Activated T-cell treated with anti-CD3 and anti-CD28 coated beads, Interleukin-2, amount 50 U/mL, for 1 hour (primary cell): ENCODE results near the gene TMEM178B.
"Not testable (repeated sequence)": the region's sequence is repeated elsewhere in the genome, so short reads cannot be mapped to it uniquely, and the experiment has no call there.

Source experiments
- DNase-seq: peaks from one replicate; pipeline ENCODE4 v3.0.0-alpha.2; 2020

The TMEM178B gene

DNA sequence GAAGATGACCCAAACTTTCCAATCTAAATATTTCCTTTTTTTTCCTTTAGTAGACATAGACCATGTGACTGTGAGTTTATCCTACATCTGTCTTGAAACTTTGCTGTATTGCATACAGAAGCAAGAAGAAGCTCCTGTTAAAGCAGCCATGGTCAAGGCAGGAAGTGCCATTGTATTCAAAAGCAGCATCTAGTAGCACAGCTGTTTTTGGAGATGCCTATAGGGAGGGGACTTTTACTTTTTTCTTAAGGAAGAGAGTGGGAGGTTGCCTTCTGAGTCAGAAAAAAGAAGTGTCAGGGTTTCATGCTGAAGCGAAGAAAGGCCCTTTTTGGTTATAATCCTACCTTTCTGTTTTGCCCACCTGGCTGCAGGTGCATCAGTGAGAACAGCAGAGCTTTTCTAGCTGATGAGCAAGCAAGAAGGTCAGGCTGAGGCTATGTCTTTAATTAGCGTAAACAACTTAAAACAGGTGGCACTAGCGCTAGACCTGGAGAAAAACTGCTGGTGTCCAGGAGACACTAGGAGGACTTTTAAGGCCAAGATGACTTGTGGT is 243.2 kb downstream of the TMEM178B start:
- no peak for DNase-seq

- no peak for DNase-seq
These were observed 246.4 kb downstream of the TMEM178B start for GRCh38 chr7:141320287-141320686.

DNA sequence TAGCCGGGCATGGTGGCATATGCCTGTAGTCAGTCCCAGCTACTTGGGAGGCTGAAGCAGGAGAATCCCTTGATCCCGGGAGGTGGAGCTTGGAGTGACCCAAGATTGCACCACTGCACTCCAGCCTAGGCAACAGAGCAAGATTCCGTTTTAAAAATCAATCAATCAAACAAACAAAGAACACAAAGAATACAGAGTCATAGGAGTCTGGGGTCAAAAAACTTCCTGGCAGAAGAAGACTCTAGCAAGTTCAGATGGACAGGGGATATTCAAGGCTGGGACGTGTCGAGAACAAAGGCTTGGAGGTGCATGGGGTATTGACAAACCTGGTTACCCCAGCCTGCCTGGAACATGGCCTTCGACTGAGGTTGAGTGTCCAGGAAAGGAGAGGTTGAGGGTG is 248.5 kb downstream of the TMEM178B start:
- no peak for DNase-seq

DNA sequence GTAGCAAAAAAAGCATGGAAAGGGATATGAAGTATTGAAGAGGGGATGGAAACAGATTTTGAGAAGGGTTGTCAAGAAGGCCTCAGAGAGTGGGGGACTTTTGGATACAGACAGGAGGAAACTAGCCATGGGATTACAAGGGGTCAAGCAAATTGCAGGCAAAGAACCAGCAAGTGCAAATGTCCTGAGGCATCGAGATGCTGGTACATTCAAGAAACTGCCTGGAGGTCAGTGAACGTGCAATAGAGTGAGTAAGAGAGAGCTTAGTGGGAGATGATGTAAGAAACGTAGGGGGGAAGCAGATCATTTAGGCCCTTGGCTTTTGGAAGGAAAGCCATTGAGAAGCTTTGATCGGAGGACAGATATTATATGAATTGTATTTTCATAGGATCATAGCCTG is 250.0 kb downstream of the TMEM178B start:
- DNase-seq = no peak

- no peak for DNase-seq
These were observed 251.0 kb downstream of the TMEM178B start for GRCh38 chr7:141324870-141325269.

GRCh38 chr7:141325275-141325674 is 251.4 kb downstream of the TMEM178B start:
- DNase-seq = no peak

DNA sequence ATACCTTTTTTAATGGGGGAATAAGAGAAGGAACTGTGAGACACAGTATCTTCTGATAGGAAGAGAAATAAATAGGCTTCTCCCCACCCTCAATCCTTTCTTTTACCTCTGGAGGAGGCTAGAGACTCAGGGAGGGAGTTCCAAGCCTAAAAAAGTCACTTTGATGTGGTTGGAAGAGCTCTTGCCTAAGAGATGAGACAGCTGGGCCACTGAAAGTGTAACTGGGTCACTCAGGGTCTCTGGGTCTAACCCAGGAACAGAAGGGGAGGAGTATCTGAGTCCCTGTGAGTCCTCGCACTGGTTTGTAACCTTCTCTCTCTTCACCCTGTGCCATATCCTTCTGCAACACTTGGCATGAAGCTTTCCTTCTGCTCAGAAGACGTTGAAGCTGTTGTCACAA is 254.4 kb downstream of the TMEM178B start:
- no peak for DNase-seq

GRCh38 chr7:141330285-141330684 is 256.4 kb downstream of the TMEM178B start:
- not testable (repeated sequence) for DNase-seq

GRCh38 chr7:141333459-141333858 is 259.6 kb downstream of the TMEM178B start:
- DNase-seq = no peak

DNA sequence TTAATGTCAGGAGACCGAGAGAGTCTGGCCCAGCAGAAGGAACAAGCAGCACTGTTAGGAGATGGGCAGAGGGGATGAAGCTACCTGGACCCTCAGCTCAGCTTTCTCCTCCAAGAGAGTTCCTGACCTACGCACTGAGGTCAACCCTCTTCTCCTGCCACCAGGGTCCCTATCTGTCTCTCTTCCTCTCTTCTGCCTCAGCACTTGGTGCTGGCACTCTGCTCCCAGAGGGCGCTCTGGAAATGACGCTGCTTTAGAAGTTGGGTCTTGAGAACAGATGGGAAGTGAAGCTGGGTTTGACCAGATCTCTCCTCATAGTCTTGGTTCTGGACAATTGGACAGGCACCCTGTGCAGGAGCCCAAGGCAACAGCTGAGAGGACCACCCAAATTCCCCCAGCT is 261.3 kb downstream of the TMEM178B start:
- DNase-seq = no peak

- DNase-seq = no peak
These were observed 265.7 kb downstream of the TMEM178B start for GRCh38 chr7:141339603-141340002.

DNA sequence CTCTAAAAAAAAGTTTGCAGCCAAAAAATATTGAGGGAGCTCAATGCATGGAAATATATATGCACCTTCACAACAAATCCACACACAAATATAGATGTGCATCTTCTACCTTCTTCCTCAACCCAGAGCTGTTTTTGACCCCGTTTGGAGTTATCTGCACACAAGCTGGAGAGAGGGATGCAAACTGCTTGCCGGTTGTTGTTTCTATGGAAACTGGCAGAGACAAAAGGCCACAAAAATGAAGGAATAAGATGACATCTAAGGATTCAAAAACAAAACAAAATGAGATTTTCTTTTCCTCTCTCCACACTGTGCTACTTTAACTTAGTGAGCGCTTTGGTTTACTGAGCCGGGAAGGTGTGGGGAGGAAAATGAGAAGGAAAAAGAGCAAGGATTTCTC is 267.1 kb downstream of the TMEM178B start:
- DNase-seq = no peak

DNA sequence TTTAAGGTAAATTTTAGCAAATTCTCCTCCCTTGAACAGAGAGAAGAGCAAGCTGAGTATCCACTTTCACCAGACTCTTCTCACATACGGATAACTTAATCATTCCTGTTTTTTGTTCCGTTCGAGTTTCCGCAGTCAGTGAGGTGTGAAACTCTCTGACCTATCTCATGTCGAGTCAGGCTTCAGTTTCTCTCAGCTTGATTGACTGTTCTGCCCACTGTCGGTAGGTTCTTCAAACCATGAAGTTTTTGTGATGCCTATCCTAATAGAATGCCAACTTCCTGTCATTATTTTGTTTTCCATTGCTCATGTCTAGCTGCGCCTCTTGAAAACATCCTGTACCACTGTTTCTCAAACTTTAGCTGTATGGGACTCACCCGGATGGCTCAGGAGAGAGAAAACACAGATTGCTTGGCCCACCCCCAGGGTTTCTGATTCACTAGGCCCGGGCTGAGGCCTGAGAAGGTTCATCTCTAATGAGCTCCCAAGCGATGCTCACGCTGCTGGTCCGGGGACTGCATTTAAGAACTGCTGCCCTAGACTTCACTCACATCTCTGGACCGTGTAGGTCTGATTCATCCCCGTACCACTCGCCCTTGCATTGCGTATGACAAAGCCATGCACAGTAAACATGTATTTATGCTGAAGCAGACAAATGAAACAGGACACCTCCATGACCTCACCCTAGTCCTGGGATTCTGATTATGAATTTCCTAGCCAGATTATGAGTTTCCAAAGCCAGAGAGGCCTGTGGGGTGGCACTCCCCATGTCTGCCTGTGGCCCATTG is 269.0 kb downstream of the TMEM178B start:
- no peak for DNase-seq

GRCh38 chr7:141344153-141344935 is 270.5 kb downstream of the TMEM178B start:
- DNase-seq = no peak

- DNase-seq = no peak
These were observed 274.9 kb downstream of the TMEM178B start for GRCh38 chr7:141348728-141349127.

DNA sequence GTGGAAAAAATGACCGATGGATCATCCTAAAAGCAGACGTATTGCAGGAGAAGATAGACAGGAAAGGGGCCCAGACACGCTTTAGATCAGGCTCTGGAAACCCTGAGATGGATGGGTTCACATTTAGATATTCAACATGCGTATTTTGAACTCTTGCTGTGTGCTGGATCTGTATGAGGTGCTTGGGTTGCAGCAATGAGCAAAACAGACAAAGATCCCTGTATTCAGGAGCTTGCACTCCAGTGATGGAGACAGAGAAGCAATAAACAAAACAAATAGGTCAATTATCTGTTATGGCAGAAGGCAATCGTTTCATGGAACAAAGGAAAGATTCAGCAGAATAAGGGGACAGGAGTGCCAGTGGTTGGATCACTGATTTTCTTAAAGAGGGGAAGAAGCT is 275.5 kb downstream of the TMEM178B start:
- DNase-seq = no peak

- DNase-seq = no peak
These were observed 275.9 kb downstream of the TMEM178B start for GRCh38 chr7:141349804-141350203.

DNA sequence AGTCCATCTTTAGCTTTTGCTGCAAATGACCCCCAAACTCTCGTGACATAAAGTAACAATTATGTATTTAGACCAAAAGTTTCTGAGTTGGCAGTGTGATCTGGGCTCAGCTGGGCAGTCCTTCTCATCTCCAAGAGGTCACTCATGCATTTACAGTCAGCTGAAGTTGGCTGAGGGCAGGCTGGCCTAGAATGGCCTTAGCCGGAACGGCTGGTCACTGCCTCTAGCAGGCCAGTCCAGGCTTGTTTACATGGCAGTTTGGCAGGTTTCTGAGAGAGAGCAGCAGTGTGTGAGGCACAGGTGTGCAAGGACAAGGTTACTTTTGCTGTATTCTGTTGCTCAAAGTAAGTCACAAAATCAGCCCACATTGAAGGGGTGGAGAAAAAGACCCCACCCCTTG is 277.3 kb downstream of the TMEM178B start:
- no peak for DNase-seq

DNA sequence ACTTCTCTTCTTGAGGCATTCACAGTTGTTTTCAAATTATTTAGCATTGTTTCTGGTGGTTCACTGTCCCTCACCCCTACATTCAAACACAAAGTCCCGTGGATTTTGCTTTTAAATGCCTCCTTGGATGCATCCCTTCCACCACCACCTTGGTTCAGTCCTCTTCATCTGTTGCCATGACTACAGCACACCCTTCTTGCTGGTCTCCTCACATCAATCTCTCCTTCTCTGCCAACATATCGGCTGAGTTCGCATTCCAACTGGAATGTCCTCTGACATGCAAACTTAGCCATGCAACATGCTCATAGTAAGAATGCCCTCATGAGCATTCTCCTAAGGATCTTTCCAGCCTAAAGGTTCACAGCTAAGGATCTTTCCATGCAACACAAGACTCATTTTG is 279.1 kb downstream of the TMEM178B start:
- DNase-seq = no peak

GRCh38 chr7:141354251-141354650 is 280.4 kb downstream of the TMEM178B start:
- DNase-seq = no peak

GRCh38 chr7:141355032-141355431 is 281.2 kb downstream of the TMEM178B start:
- no peak for DNase-seq

- DNase-seq = no peak
These were observed 282.3 kb downstream of the TMEM178B start for GRCh38 chr7:141356161-141356560.

DNA sequence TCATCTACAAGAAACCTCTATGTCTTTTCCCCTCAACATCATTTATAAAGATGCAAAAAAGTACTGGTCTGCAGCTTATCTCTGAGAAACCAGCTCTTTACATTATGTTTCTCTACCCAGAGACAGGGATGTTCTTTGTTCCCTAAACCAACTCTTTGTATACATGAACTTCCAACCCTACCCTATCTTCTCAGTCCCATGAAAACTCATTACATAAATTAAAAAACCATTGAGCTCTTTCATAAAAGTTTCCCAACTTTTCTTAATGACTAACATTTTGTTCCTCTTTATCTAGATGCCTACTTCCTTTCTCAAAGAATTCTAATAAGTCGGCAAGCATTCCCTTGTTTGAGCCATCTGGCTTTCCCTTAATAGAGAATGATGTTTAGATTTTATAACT is 284.5 kb downstream of the TMEM178B start:
- no peak for DNase-seq

GRCh38 chr7:141359262-141359661 is 285.4 kb downstream of the TMEM178B start:
- no peak for DNase-seq
